PC-3 (cell line): ENCODE results near the gene HENMT1.

ENCODE experiments used
- CTCF ChIP-seq: fragments of 300-600 bp; sonication (generic); conservative IDR thresholded peaks from 2 replicates; pipeline ENCODE4 v1.5.1; 2017; ENCODE audit warnings: antibody characterized with exemption, low read depth, mild to moderate bottlenecking, low read length
- EZH2 ChIP-seq: fragments of 300-600 bp; sonication (generic); IDR thresholded peaks from one replicate; pipeline ENCODE4 v1.6.1; 2017; ENCODE audit warnings: antibody characterized with exemption, mild to moderate bottlenecking, low read length; ENCODE audit not compliant: unreplicated experiment

GRCh38 chr1:108685529-108685928 lies 24.6 kb upstream of the HENMT1 start:
- TF ChIP-seq EZH2 (no peak), CTCF (no peak)
